Activated naive CD8-positive, alpha-beta T cell (primary cell): Measurements from ENCODE around the gene GJB6.

Source experiments
- H3K27ac Mint-ChIP-seq: one replicate; pipeline ENCODE4 v1.8.0; 2021; ENCODE audit warnings: mixed read lengths
- H3K27me3 Mint-ChIP-seq: one replicate; pipeline ENCODE4 v1.8.0; 2021; ENCODE audit warnings: mixed read lengths
- H3K36me3 Mint-ChIP-seq: one replicate; pipeline ENCODE4 v1.8.0; 2021; ENCODE audit warnings: mixed read lengths
- H3K4me1 Mint-ChIP-seq: one replicate; pipeline ENCODE4 v1.8.0; 2021; ENCODE audit warnings: low read depth, mixed read lengths
- H3K4me3 Mint-ChIP-seq: one replicate; pipeline ENCODE4 v1.8.0; 2021; ENCODE audit warnings: mild to moderate bottlenecking, mixed read lengths
- H3K9me3 Mint-ChIP-seq: one replicate; pipeline ENCODE4 v1.8.0; 2021; ENCODE audit warnings: low read depth, mixed read lengths

Gene GJB6

DNA sequence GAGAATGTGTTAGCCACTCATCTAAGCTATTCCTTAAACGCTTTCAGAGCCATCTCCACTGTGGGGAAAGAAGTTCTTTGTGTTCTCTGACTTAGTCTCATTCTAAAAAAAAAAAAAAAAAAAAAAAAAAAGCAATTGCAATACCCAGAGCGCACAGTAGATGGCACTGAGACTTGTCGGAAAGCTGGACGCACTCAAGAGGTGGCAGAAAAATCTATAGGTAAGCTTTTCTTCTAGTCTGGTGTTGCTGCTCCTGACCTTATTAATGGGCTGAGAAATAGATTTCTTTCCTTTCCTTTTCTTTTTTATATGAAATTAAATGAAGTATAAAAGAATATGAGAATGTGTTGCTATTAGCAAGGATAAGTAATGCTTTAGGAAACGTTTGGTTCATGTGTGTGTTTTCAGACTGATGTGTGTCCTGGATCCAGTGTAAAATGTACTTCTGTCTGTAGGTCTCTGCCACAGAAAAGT lies 34.7 kb downstream of the GJB6 start:
- Mint-ChIP-seq H3K9me3 (peaks cover 3% of the 10 kb centered on the region), H3K36me3 (peaks cover 4% of the 10 kb centered on the region), H3K27ac (no peak overlapping the region), H3K4me1 (peaks cover 17% of the 10 kb centered on the region), H3K27me3 (peaks cover 24% of the 10 kb centered on the region), H3K4me3 (no peak overlapping the region)

DNA sequence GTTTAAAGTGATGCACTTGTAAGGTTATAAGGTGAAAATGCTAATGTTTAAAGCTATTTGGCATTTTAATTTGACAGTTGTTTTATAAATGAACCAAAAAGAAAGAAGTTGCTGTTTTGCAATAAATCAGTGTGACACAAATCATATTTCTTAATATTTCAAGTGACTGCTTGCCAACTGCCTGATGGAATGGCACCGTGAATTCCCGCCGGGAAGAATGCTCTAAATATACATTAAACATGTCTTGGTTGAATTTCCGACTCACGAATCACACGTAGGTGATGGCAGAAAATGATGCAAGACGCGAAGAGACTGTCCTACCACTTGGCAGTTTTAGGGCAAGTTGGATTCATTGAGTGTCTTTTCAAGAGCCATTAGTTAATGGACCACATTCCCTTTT lies 36.3 kb downstream of the GJB6 start:
- Mint-ChIP-seq H3K4me3 (no peak overlapping the region), H3K27me3 (peaks cover 24% of the 10 kb centered on the region), H3K9me3 (no peaks in the 10 kb centered on the region), H3K4me1 (peaks cover 20% of the 10 kb centered on the region), H3K27ac (no peak overlapping the region), H3K36me3 (peaks cover 2% of the 10 kb centered on the region)

DNA sequence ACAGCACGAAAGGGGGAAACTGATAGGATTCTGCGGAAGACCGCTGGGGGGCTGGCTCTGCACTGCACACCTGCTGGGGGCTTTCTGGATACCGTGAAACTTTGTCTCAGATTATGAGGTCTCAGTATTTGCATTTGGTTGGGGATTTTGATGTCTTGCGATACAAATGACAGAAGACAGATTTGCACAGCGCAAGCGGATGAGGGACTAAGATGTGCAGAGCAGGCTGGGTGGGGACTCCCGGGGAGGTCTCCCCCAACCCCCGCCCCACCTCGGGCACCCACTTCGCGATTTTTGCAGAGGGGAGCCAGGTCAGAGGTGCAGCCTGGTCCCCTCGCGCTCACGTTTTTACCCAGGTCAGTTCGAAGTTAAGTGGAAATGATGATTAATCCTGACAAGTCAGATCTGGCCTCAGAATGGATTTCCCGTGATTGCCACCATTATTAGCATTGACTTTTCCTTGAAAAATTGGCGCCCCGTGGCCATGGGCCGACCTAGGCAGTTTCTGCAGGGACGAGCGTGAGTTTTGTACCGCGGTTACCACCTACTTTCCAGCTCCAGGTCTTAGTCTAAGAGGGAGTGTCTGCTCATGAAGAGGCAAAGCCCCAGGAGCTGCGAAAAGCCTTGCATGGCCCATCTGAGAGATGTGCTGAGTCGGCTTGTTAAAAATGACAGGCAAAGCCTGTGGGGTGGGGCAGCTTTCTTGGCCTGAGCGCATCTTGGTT lies 38.0 kb downstream of the GJB6 start:
- H3K9me3 Mint-ChIP-seq: no peaks in the 10 kb centered on the region
- peak overlapping the region; percentile 85 for H3K4me3 Mint-ChIP-seq
- peaks cover 24% of the 10 kb centered on the region for H3K27me3 Mint-ChIP-seq
- peaks cover 26% of the 10 kb centered on the region for H3K4me1 Mint-ChIP-seq
- H3K27ac Mint-ChIP-seq: peak overlapping the region; percentile 24
- H3K36me3 Mint-ChIP-seq: no peaks in the 10 kb centered on the region

DNA sequence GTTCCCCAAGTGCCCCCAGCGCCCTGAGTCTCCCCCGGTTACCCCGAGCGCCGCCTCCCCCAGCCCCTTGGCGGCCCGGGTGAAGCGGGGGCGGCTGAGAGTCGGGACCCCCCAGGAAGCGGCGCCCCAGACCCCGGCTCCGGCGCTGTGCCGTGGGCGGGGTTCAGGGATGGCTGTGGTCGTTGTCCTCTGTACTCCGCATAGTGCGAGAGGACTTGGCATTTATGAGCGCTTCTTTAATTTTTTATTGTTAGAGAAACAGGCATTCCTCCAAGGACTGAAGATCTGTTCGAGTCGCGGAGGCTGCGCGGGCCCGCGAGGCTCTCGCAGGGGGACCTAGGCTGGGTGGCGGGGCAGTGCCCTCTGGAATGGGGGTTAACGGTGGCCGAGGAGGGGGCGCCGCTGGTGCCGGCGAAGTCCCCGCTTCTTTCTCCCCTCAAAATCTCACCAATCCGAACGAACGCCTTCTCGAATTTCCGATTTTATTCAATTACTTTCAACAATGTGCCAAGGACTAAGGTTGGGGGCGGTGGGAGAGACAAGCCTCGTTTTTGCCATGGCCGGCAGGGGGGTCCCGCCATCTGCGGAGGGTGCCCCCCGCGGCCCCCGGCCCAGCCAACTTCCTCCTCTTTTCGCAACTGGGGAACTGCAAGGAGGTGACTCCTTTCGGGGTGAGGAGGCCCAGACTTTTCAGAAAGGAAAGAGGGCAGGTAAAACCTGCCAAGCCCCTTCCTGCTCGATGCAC lies 38.8 kb downstream of the GJB6 start:
- Mint-ChIP-seq H3K9me3 (no peaks in the 10 kb centered on the region), H3K4me1 (peaks cover 26% of the 10 kb centered on the region), H3K36me3 (no peaks in the 10 kb centered on the region), H3K4me3 (peak overlapping the region; percentile 85), H3K27me3 (peaks cover 24% of the 10 kb centered on the region), H3K27ac (no peak overlapping the region)

DNA sequence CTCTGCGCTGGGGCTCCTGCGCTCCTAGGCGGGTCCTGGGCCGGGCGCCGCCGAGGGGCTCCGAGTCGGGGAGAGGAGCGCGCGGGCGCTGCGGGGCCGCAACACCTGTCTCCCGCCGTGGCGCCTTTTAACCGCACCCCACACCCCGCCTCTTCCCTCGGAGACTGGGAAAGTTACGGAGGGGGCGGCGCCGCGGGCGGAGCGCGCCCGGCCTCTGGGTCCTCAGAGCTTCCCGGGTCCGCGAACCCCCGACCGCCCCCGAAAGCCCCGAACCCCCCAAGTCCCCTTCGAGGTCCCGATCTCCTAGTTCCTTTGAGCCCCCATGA lies 39.3 kb downstream of the GJB6 start, which contains the start of gene GJB2:
TSS of gene GJB2 (minus strand) at position 103 of the 326 bp plus-strand sequence. CDS start 3,357 bp downstream, outside the sequence.
- peaks cover 24% of the 10 kb centered on the region for H3K27me3 Mint-ChIP-seq

DNA sequence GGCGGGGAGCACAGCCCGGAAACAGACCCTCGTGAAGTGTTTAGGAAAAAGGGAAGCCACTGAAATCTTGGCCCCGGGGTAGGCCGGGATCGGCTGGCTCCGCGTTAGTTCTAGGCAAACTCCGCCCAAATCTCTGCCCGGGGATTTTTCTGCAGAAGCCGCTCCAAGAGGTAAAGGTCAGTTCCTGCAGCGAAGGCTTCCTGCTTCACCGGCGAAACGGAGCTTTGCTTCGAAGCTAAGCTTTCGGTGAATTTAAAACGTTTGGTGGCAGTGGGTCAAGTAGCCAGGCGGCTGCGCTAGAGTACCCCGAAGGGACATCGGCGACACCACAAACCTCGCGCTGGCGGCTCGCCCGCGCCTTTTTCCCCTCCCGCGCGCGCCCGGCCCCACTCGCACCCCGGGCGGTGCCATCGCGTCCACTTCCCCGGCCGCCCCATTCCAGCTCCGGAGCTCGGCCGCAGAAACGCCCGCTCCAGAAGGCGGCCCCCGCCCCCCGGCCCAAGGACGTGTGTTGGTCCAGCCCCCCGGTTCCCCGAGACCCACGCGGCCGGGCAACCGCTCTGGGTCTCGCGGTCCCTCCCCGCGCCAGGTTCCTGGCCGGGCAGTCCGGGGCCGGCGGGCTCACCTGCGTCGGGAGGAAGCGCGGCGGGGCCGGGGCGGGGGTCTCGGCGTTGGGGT lies 39.8 kb downstream of the GJB6 start:
- Mint-ChIP-seq H3K27ac (no peak overlapping the region), H3K27me3 (peaks cover 24% of the 10 kb centered on the region), H3K4me3 (peak overlapping the region; percentile 63), H3K4me1 (peaks cover 26% of the 10 kb centered on the region), H3K36me3 (no peaks in the 10 kb centered on the region), H3K9me3 (no peaks in the 10 kb centered on the region)

More for the DNA sequence above, 39.3 kb downstream of the GJB6 start, which contains the start of gene GJB2:
- Mint-ChIP-seq H3K9me3 (no peaks in the 10 kb centered on the region), H3K4me1 (peaks cover 26% of the 10 kb centered on the region), H3K4me3 (peak within 1 kb of the TSS; percentile 85), H3K36me3 (no peaks in the 10 kb centered on the region), H3K27ac (no peak within 1 kb of the TSS)

DNA sequence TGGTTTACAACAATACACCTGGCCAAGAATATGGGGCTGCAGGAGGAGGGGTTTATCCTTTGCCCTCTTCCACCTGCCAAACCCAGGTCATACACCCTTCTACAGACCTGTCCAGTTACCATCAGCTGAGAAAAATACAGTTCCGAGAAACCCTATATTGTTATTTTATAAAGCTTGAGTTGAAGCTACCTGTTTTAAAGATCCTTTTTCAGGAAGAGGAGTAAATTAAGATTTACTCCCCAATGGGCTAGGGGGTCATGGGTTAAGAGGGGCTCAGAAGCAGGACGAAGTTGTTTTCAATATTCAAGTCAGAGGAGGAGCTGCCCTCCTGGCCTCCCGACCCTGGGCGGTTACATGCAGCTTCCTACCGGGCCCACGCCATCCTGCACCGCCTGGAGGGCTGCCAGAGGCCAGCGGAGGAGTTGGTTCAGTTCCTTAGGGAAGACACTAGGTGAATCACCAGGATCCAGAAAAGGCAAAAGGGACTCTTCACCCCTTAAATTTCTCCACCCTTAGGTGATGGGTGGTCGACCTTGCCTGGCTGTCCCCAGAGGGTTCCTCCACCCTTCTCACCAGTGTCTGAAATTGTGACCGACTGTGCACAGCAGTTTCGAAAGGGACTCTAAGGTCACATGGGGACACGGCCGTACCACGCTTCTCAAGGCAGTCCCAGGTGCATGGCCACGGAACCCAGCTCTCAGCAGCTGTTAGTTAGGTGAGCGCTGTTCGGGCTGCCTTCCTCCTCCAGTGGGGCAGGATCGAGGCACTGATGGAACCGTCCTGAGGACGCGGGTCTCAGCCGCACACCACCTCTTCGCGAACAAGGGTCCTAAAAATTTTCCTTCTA lies 40.6 kb downstream of the GJB6 start:
- H3K4me1 Mint-ChIP-seq: peaks cover 26% of the 10 kb centered on the region
- no peaks in the 10 kb centered on the region for H3K9me3 Mint-ChIP-seq
- peaks cover 20% of the 10 kb centered on the region for H3K27me3 Mint-ChIP-seq
- H3K27ac Mint-ChIP-seq: no peak overlapping the region
- H3K4me3 Mint-ChIP-seq: peak overlapping the region; percentile 63
- H3K36me3 Mint-ChIP-seq: no peaks in the 10 kb centered on the region

DNA sequence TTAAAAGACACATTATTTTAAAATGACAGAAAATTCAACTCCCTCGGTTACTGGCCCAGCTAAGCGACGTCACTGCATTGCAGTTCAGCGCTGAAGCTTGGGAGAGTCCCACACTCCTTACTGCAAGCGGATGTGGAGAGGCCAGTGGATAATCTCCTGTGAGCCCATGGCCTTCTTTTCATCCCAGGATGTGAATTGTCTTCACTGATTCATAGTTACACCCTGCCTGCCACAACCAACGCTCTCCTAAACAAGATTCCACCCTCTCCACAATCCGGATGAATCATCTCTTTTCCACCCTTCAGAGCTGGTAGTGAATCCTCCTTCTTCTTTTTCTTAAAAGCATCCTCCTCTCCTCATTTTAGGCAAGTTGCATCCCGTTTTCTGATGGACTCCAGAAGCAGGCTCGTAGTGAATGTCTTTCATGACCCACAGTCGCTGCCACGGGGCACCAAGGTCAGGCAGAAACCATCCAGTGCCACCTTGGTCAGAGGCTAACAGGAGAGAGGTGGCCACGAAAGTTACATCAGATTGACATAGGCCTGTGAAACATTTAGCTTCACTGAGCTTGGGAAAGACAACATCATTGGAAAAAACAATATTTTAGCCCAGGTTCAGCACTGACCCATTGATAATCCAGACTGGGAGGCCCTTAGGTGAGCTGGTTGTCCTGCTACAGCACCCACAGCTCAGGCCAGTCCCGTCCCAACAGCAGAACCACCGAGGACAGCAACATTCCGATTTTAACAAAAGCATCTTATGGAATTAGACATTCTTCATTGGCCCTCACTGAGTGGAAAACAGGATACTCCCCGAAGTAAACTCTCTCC lies 41.4 kb downstream of the GJB6 start:
- Mint-ChIP-seq H3K27me3 (peaks cover 16% of the 10 kb centered on the region), H3K9me3 (no peaks in the 10 kb centered on the region), H3K4me3 (peak overlapping the region; percentile 63), H3K4me1 (peaks cover 26% of the 10 kb centered on the region), H3K27ac (no peak overlapping the region), H3K36me3 (no peaks in the 10 kb centered on the region)

DNA sequence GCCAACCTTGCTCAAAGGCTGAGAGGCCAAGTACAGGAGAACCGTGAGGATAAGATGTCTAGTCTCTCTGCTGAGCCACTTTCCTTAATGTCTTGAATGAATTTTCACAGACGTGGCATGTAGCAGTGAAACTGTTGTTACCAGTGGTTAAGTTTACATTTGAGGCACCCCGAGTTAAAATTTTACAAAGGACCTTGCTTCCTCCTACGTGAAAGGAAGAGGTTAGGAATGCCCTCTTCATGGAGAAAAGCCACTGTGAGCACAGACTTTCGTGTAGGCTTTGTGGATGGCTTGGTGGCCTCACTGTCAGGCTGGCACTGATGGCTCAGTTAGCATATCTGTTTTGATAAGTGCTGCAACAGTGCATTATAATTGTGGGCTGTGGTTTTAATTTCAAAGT lies 42.0 kb downstream of the GJB6 start:
- no peaks in the 10 kb centered on the region for H3K36me3 Mint-ChIP-seq
- no peak overlapping the region for H3K27ac Mint-ChIP-seq
- peaks cover 12% of the 10 kb centered on the region for H3K27me3 Mint-ChIP-seq
- no peaks in the 10 kb centered on the region for H3K9me3 Mint-ChIP-seq
- H3K4me1 Mint-ChIP-seq: peaks cover 26% of the 10 kb centered on the region
- no peak overlapping the region for H3K4me3 Mint-ChIP-seq

DNA sequence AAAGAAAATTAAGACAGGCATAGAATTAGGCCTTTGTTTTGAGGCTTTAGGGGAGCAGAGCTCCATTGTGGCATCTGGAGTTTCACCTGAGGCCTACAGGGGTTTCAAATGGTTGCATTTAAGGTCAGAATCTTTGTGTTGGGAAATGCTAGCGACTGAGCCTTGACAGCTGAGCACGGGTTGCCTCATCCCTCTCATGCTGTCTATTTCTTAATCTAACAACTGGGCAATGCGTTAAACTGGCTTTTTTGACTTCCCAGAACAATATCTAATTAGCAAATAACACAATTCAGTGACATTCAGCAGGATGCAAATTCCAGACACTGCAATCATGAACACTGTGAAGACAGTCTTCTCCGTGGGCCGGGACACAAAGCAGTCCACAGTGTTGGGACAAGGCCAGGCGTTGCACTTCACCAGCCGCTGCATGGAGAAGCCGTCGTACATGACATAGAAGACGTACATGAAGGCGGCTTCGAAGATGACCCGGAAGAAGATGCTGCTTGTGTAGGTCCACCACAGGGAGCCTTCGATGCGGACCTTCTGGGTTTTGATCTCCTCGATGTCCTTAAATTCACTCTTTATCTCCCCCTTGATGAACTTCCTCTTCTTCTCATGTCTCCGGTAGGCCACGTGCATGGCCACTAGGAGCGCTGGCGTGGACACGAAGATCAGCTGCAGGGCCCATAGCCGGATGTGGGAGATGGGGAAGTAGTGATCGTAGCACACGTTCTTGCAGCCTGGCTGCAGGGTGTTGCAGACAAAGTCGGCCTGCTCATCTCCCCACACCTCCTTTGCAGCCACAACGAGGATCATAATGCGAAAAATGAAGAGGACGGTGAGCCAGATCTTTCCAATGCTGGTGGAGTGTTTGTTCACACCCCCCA lies 43.2 kb downstream of the GJB6 start:
- Mint-ChIP-seq H3K4me3 (no peak overlapping the region), H3K27ac (no peak overlapping the region), H3K36me3 (no peaks in the 10 kb centered on the region), H3K9me3 (no peaks in the 10 kb centered on the region), H3K27me3 (peaks cover 2% of the 10 kb centered on the region), H3K4me1 (peaks cover 15% of the 10 kb centered on the region)

DNA sequence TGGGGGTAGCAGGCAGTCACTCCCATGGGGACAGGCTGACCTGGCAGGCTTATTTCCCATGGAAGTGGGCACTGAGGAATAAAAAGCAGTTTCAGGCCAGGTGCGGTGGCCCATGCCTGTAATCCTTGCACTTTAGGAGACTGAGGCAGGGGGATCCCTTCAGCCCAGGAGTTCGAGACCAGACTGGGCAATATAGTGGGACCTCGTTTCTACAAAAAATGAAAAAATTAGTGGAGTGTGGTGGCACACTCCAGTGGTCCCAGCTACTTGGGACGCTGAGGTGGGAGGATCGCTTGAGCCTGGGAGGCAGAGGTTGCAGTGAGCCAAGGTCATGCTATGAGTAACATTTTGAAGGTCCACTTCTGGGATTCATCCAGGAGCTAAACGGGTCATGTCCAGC lies 45.3 kb downstream of the GJB6 start:
- Mint-ChIP-seq H3K36me3 (no peaks in the 10 kb centered on the region), H3K4me1 (peaks cover 9% of the 10 kb centered on the region), H3K27ac (no peak overlapping the region), H3K4me3 (no peak overlapping the region), H3K9me3 (no peaks in the 10 kb centered on the region), H3K27me3 (peaks cover 2% of the 10 kb centered on the region)

DNA sequence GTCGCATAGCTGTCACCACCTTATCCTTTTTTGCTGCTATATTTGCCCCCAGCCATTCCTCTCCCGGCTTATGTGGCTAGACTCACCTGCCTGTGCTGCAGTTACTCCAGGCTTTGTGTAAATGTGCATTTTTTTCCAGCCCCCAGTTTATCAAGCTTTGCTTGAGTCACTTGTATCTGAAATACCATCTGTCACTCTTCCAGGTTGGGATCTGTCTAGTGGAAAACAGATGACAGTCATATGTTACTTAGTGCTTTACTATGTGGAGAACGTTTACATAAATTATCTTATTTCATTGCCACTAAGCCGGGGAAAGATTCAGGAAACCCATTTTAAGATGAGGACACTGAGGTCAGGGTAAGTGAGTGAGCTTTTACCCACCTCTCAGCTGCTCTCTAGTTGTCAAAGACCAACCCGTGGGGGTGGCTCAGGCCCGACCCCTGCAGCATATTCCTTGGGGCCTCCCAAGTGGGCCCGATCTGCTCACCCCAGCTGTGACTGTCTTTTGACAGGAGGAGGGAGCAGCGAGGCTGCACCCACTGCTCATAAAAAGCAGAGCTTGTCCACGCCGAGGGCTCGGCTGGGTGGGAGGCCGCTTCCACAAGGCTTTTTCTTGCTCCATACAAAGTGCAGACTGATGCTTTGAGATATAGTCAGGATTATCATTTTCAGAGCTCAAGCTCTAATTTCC lies 46.6 kb downstream of the GJB6 start:
- H3K27ac Mint-ChIP-seq: no peak overlapping the region
- peaks cover 9% of the 10 kb centered on the region for H3K27me3 Mint-ChIP-seq
- no peak overlapping the region for H3K4me3 Mint-ChIP-seq
- no peaks in the 10 kb centered on the region for H3K9me3 Mint-ChIP-seq
- no peaks in the 10 kb centered on the region for H3K36me3 Mint-ChIP-seq
- H3K4me1 Mint-ChIP-seq: peaks cover 5% of the 10 kb centered on the region
